Esophagus muscularis mucosa (tissue), 4 donors: Measurements from ENCODE around the gene PTPN23. TPM values are rescaled to one million over a fixed set of nuclear protein-coding genes. Genes with fewer than 3 reads are reported as not detected.

Experiments
- DNase-seq: peaks from one replicate; pipeline ENCODE4 v3.0.0-alpha.2; 2017; ENCODE audit errors: extremely low spot score
- H3K27ac ChIP-seq, 4 donors: fragments of 200-600 bp; sonication (generic); replicated peaks in 1 of 4; 1 replicate in 3 of 4; 2 replicates in 1 of 4; pipeline ENCODE4 v1.5.1; 2016 to 2019; ENCODE audit warnings: mild to moderate bottlenecking in 1 of 4
- H3K27me3 ChIP-seq, 4 donors: fragments of 200-600 bp; sonication (generic); one replicate each; pipeline versions ENCODE4 v1.5.1 to v1.6.0; 2016 to 2019
- H3K36me3 ChIP-seq, 4 donors: fragments of 200-600 bp; sonication (generic); one replicate each; pipeline ENCODE4 v1.5.1; 2016 to 2019
- H3K4me1 ChIP-seq, 4 donors: fragments of 200-600 bp; sonication (generic); one replicate each; pipeline ENCODE4 v1.5.1; 2016 to 2019
- H3K4me3 ChIP-seq, 4 donors: fragments of 200-600 bp; sonication (generic); 1 replicate in 2 of 4; 2 replicates in 2 of 4; pipeline ENCODE4 v1.5.1; 2016 to 2019; ENCODE audit warnings: mild to moderate bottlenecking in 4 of 4, moderate library complexity in 1 of 4
- H3K9me3 ChIP-seq, 4 donors: fragments of 200-600 bp; sonication (generic); 1 replicate in 3 of 4; 2 replicates in 1 of 4; pipeline ENCODE4 v1.5.1; 2016 to 2019
- CTCF ChIP-seq, 3 experiments: fragments of 200-600 bp in 2 of 3; fragments of 450-650 bp in 1 of 3; sonication (generic) in 2 of 3; IDR thresholded peaks; one replicate each; pipeline ENCODE4 v1.5.1; 2017 to 2019; ENCODE audit warnings: antibody characterized with exemption in 3 of 3, mild to moderate bottlenecking in 2 of 3, moderate library complexity in 1 of 3
- EP300 ChIP-seq: sonication (generic); formaldehyde crosslinking; IDR thresholded peaks from one replicate; pipeline ENCODE4 v1.6.1; 2017; ENCODE audit warnings: antibody characterized with exemption
- POLR2A ChIP-seq: fragments of 450-650 bp; IDR thresholded peaks from one replicate; pipeline ENCODE4 v1.6.1; 2017; ENCODE audit warnings: antibody characterized with exemption, moderate library complexity, mild to moderate bottlenecking, low read depth
- POLR2AphosphoS5 ChIP-seq, 2 donors: sonication (generic); formaldehyde crosslinking; IDR thresholded peaks; one replicate each; pipeline ENCODE4 v1.6.1; 2017; ENCODE audit warnings: antibody characterized with exemption in 2 of 2
- WGBS: methylation state at CpG from one replicate; pipeline ENCODE4 v1.1.5; 2018; 5-methylcytosine and 5-hydroxymethylcytosine counted together
- intact Hi-C: fragments of 100-400 bp; cut with DNase I; formaldehyde crosslinking; loops from one replicate; pipeline ENCODE4 v1.15.1; 2023
- total RNA-seq, 4 donors: library from RNA; depleted of rRNA; stranded (reverse); fragments of >200 nt; gene quantifications; one replicate each; pipeline versions ENCODE4 v1.1.0 to v1.2.1, GENCODE V29; 2016

Gene PTPN23
- total RNA-seq, 4 donors from 2014 or later, result 16.9 to 156 (median 26.3) TPM

- H3K9me3 ChIP-seq, result no peaks in the 10 kb centered on the region
- no peak for DNase-seq
- intact Hi-C loops, result no loop called here
Observed at GRCh38 chr3:47378869-47379268, 2.0 kb upstream of the PTPN23 start.

GRCh38 chr3:47379411-47379899 lies 1.4 kb upstream of the PTPN23 start:
- Histone ChIP-seq H3K9me3 (no peaks in the 10 kb centered on the region), H3K4me3 (peak overlapping the region; percentile 92 to 100 (median 96)), H3K27ac (peak overlapping the region in 3 of 4 donors; percentile 97 to 99 (median 98)), H3K4me1 (peaks cover 26 to 48% (median 40%) of the 10 kb centered on the region in 4 donors), H3K36me3 (no peaks in the 10 kb centered on the region), H3K27me3 (no peaks in the 10 kb centered on the region)
- WGBS, result 92% methylated on average over 19 of the region's 19 CpGs
- TF ChIP-seq POLR2A, result no peak
- intact Hi-C loops, result no loop called here
- DNase-seq, result no peak

More at GRCh38 chr3:47378869-47379268, 2.0 kb upstream of the PTPN23 start:
- Histone ChIP-seq H3K27me3 (no peaks in the 10 kb centered on the region), H3K4me1 (peaks cover 26 to 46% (median 40%) of the 10 kb centered on the region in 4 donors), H3K4me3 (no peak overlapping the region), H3K27ac (no peak overlapping the region), H3K36me3 (no peaks in the 10 kb centered on the region)
- TF ChIP-seq EP300, result no peak
- no peak for TF ChIP-seq POLR2AphosphoS5 (IDR thresholded peaks at IDR 0.05)
- no peak for TF ChIP-seq CTCF (IDR thresholded peaks at IDR 0.05)
- no peak for TF ChIP-seq POLR2A

DNA sequence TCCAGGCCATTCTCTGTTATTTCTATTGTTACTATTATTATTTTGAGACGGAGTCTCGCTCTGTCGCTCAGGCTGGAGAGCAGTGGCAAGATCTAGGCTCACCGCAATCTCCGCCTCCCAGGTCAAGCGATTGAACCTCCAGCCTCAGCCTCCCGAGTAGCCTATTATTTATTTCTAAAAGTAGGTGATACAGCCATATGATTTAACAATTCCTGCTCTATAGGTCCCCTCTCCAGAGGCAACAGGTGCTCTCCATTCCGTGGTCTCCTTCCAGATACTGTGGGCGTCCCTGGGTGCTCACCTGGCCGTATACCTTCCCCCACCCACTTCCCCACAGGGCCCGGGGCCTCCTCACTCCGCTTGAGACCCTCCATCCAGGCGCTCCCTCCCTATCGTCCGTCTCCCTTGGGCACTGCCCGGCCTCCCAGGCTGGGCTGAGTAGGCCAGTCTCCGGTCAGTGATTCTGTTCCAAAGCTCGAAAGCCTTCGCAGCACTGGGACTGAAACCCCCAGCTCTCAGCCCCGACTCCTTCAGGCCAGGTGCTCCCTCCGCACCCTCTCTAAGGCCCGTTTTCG lies 708 bp upstream of the PTPN23 start:
- Histone ChIP-seq H3K27ac (peak overlapping the region; percentile 95 to 99 (median 98)), H3K4me1 (peaks cover 26 to 51% (median 42%) of the 10 kb centered on the region in 4 donors), H3K4me3 (peak overlapping the region; percentile 92 to 100 (median 96)), H3K27me3 (no peaks in the 10 kb centered on the region), H3K9me3 (no peaks in the 10 kb centered on the region), H3K36me3 (peaks cover 0 to 3% (median 0%) of the 10 kb centered on the region in 4 donors)
- TF ChIP-seq CTCF (IDR thresholded peaks at IDR 0.05) (no peak), EP300 (no peak), POLR2AphosphoS5 (IDR thresholded peaks at IDR 0.05) (no peak), POLR2A (no peak)
- no peak for DNase-seq
- 11% methylated on average over 23 of the region's 23 CpGs for WGBS
- intact Hi-C loops, result loop anchor here (2.0 kb wide), 1 partner anchor 95 kb away; the partner anchor contains the start of gene SCAP

DNA sequence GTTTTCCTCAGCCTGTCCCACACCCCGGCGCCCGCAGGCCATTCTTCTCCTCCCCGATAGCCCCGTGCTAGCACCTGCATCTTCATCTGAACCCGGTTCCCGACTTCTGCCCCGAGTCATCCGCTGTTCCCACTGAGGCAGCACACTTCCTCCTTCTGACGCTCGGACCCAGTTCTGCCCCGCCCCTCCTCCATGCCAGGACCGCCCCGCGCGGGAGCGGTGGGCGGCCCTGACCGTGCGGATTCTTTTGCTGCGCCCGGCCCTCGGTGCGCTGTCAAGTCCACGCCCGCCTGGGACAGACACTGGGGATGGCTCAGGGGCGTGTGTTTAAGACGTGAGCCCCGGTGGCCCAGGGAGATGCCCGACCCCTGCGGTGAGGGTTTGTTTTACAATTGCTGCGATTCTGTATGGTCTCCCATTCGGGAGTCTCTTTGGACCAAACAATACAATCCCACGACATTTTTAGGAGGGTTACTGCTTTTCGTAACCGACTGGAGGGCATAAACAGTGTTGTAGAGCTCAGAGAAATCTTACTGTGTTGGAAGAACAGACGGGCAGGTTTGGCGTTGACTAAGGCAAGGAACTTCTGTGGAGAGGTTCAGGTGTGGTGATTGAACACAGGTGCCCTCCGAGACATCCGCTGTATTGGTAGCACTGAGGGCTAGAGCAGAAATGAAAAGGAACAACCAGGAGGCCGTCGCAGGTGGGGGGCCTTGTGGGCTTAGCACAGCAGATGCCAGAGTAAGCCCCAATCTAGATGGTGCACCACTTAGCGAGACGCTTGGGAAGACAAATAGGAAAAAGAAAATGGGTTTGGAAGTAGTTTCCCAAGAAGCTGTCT lies 716 bp downstream of the PTPN23 start:
- peaks cover 34 to 66% (median 53%) of the 10 kb centered on the region in 4 donors for H3K4me1 ChIP-seq
- H3K36me3 ChIP-seq, result peaks cover 0 to 6% (median 3%) of the 10 kb centered on the region in 4 donors
- no peaks in the 10 kb centered on the region for H3K9me3 ChIP-seq
- DNase-seq, result peak; percentile 95
- H3K4me3 ChIP-seq, result peak overlapping the region; percentile 92 to 100 (median 96)
- TF ChIP-seq POLR2A (no peak), POLR2AphosphoS5 (IDR thresholded peaks at IDR 0.05) (peak in 1 of 2 donors; percentile 53), CTCF (IDR thresholded peaks at IDR 0.05) (peak in 1 of 3 experiments; percentile 12)
- no peaks in the 10 kb centered on the region for H3K27me3 ChIP-seq
- intact Hi-C loops, result loop anchor here (2.0 kb wide), 1 partner anchor 93 kb away; the partner anchor contains the start of gene SCAP
- 13% methylated on average over 16 of the region's 44 CpGs for WGBS
- H3K27ac ChIP-seq, result peak overlapping the region; percentile 95 to 99 (median 98)

GRCh38 chr3:47384425-47384824 lies 3.6 kb downstream of the PTPN23 start:
- WGBS, result 91% methylated on average over 4 of the region's 4 CpGs
- no peak overlapping the region for H3K27ac ChIP-seq
- DNase-seq, result no peak
- H3K4me3 ChIP-seq, result no peak overlapping the region
- peaks cover 27 to 65% (median 44%) of the 10 kb centered on the region in 4 donors for H3K4me1 ChIP-seq
- H3K9me3 ChIP-seq, result no peaks in the 10 kb centered on the region
- peaks cover 0 to 21% (median 14%) of the 10 kb centered on the region in 4 donors for H3K36me3 ChIP-seq
- no peaks in the 10 kb centered on the region for H3K27me3 ChIP-seq
- intact Hi-C loops, result no loop called here
- TF ChIP-seq EP300 (no peak), POLR2A (no peak), CTCF (IDR thresholded peaks at IDR 0.05) (no peak), POLR2AphosphoS5 (IDR thresholded peaks at IDR 0.05) (no peak)
